ENCODE data around the gene CKAP5. TPM values are rescaled to one million over a fixed set of nuclear protein-coding genes. Genes with fewer than 3 reads are reported as not detected.

CKAP5 gene
- total RNA-seq, 1 donor from 2014 or later = 186 TPM

DNA sequence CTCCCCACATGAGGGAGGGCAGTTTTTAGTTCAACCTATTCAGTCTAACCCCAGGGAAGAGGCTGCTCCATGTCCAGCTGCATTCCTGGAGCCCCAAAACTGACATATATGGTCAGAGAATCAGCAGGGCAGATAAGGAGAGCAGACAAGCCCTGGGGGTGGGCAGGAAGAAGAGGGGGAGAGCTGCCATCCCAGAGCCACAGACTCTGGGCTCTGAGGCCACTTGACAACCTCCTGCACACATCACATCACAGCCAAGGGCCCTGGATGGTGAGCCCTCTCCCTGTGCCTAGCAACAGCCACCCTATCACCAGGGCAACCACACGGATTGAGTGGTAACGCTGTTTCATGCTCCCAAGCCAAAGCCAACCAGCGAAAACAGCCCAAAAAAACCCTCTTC, 148.8 kb downstream of the CKAP5 start:
- peak; percentile 34 for DNase-seq

DNA sequence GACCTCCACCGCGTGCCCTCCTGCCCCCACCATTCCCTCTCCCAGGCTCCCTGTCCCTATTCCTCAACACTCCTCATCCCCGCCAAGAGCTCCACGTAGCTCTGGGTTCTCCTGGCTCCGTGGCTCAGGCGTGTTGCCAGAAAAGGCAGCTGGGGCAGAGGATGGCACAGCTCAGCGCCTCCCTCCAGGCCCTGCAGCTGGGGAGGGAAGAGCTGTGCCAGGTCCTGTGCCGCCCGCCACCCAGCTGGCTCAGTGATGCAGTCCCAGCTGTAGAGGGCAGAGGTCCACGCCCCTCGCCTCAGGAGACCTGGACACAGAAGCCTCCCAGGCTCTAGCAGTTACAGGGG, 149.9 kb downstream of the CKAP5 start:
- peak; percentile 86 for DNase-seq

DNA sequence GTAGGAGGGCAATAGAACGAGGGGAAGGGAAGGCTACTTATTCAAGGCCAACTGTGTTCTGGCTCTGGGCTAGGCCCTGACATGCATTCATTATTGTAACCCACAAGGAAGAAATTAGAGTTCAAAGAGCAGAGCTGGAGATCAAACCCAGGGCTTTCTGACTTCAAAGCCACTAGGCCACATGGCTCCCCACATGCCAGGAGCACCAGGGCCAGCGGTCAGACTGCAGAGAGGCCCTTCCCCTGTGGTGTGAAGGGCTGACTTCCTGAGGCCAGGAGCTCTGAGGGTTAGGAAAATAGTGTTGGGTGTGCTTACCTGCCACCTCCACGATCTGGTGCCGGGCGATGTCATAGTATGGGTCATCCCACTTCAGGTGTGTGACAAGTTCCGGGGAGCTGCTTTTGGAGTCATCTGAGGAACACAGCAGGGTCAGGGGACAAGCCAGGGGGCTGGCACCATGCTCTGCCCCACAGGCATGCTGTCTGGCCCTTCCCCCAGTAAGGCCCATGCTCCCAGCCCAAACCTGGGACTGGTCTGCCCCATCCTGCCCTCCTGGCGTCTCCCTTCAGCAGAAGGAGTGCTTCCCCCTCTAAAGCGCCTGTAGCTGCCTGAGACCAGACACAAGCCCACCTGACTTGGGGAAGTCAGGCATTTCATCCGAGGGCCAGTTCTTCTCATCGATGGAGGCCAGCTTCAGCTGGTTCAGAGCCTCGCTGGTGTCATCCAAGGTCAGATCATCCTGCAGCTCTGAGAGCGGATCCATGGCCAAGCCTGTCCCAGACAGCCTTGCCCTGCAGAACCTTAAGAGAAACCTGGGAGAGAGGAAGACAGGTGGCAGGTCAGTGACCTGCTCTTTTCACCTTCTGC, 150.5 kb downstream of the CKAP5 start:
- DNase-seq = no peak

- DNase-seq = no peak
Measured at GRCh38 chr11:46694607-46695006, 151.5 kb downstream of the CKAP5 start.

DNA sequence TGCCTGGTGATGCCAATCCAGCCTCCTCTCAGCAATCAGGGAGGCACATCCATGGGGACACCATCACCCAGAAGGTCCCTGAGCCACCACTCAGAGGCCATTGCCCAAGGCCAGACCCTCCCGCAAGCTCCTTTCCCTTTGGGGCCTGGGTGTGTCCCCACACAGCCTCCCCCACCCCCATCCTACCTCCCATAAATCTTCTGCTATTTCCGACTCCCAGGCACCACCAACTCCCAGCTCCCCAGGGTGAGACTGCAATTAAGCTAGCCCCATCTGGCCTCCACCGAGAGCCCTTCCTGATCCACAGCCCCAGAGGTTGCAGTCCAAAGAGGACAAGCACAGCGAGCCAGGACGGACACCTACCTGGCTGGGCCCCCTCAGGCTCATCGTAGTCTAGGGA, 152.0 kb downstream of the CKAP5 start:
- no peak for DNase-seq

DNA sequence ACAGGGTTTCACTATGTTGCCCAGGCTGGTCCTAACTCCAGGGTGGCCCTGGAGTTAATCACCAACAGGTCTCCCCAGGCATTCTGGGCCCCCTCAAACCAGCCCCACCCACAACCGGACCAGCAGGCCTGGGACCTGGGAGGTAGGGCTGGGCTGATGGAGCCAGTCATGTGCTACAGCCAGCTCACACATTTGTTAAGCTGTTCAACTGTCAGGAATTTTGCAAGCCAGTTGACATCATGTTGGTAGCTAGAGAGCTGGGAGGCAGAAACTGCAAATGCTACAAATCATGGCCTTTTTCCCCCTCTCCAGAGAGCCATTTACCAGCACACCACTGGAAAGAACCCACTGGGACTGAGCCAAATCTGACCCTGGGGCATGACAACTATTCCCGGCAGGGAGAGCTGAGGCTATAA, 152.5 kb downstream of the CKAP5 start:
- DNase-seq = no peak

Small RNA genes lying within 50 kb of the gene (small RNA-seq; reads per million reads assigned to genes)
- gene MIR5582 = not detected
- gene RF00573 = not detected
- 134 reads per million, percentile 96 among the genes with 10 or more reads in this experiment for gene SNORD67

Other genes with a start within 250 kb of the CKAP5 start
- 6.7 TPM for gene HARBI1, start 229.1 kb downstream of the CKAP5 start, total RNA-seq
- gene ATG13, start 228.7 kb downstream of the CKAP5 start, total RNA-seq = 54.3 TPM
- gene ARHGAP1, start 145.7 kb downstream of the CKAP5 start, total RNA-seq = 17.6 TPM
- 4.2 TPM for gene ZNF408, start 145.2 kb downstream of the CKAP5 start, total RNA-seq
- 0.16 TPM for gene F2, start 127.1 kb downstream of the CKAP5 start, total RNA-seq
- gene LRP4, start 72.3 kb upstream of the CKAP5 start, total RNA-seq = 8.3 TPM
- 42.6 TPM for gene CSTPP1, start 90.5 kb upstream of the CKAP5 start, total RNA-seq

All from occipital lobe (tissue), 3 donors.